ENCODE measurements around the gene C1orf35.
A peak's percentile ranks its signal among the peaks of the same experiment; 100 is the strongest.
"Not testable (repeated sequence)": the region's sequence is repeated elsewhere in the genome, so short reads cannot be mapped to it uniquely, and the experiment has no call there.

C1orf35 gene

DNA sequence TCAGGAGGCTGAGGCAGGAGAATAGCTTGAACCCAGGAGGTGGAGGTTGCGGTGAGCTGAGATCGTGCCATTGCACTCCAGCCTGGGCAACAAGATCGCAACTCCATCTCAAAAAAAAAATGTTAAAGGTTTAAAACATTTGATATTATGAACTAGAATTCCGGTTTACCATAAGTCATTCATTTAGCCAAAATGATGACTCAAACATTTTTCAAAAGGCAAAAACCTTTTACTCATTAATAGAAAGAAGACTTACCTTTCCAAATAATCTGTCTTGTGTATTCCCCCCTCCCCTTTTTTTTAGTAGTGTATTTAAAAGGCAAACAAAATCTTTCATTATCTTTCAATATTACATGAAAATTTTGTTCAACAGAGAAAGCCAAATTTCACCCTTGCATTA is 14.2 kb upstream of the C1orf35 start:
- H3K27ac ChIP-seq (ENCODE audit: low read length) = no peak overlapping the region
- H3K4me1 ChIP-seq (ENCODE audit: control insufficient read depth, low read depth, low read length) = no peaks in the 10 kb centered on the region
- H3K9me3 ChIP-seq (ENCODE audit: control insufficient read depth, low read depth, low read length) = peaks cover 11% of the 10 kb centered on the region
- H3K4me3 ChIP-seq (ENCODE audit: low read length) = no peak overlapping the region
- no peak overlapping the region for H3K9ac ChIP-seq (ENCODE audit: low read length)
- no peaks in the 10 kb centered on the region for H3K36me3 ChIP-seq (ENCODE audit: control insufficient read depth, low read depth, low read length)
- H3K27me3 ChIP-seq (ENCODE audit: control insufficient read depth, insufficient read depth, low read length) = no peaks in the 10 kb centered on the region

DNA sequence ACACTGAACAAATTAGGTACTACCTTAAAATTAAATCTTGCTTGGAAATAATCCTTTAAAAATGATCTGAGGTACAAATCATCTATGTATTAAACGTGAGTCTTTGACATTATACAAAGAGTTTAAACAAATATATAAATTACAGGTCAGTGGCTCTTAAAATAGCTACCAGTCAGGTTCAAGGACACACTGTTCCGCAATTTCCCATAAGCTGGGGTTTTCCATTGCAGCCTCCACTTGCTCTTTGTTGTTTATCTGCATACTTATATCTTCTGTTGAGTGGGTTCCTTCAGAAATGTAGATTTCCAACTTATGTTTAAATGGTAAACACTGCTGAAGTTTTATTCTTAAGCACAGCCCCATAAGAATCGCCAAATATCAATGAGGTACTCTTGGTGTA is 11.7 kb upstream of the C1orf35 start:
- Histone ChIP-seq H3K4me1 (ENCODE audit: control insufficient read depth, low read depth, low read length) (no peaks in the 10 kb centered on the region), H3K27ac (ENCODE audit: low read length) (no peak overlapping the region), H3K27me3 (ENCODE audit: control insufficient read depth, insufficient read depth, low read length) (peaks cover 5% of the 10 kb centered on the region), H3K9ac (ENCODE audit: low read length) (no peak overlapping the region), H3K36me3 (ENCODE audit: control insufficient read depth, low read depth, low read length) (no peaks in the 10 kb centered on the region), H3K9me3 (ENCODE audit: control insufficient read depth, low read depth, low read length) (peaks cover 11% of the 10 kb centered on the region), H3K4me3 (ENCODE audit: low read length) (no peak overlapping the region)

DNA sequence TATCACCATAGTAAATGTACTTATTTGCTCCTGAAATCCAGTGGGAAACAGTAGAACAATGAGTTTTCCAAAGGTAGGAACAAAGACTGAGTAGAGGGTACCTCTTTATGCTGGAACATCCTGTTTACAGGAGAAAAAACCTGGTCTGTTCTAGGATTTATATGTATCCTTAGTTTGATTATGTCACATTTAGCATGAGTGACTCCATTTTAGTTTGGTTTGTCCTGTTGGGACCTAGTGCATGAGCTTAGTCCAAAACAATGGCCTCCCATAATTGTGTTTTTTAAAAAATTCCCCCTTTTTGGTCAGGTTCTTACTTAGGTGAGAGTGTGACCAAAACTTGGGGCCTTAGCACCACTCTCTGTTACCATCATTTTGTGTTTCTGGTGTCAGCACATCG is 9.5 kb upstream of the C1orf35 start:
- Histone ChIP-seq H3K27ac (ENCODE audit: low read length) (no peak overlapping the region), H3K9ac (ENCODE audit: low read length) (no peak overlapping the region), H3K9me3 (ENCODE audit: control insufficient read depth, low read depth, low read length) (peaks cover 4% of the 10 kb centered on the region), H3K4me1 (ENCODE audit: control insufficient read depth, low read depth, low read length) (no peaks in the 10 kb centered on the region), H3K4me3 (ENCODE audit: low read length) (no peak overlapping the region), H3K27me3 (ENCODE audit: control insufficient read depth, insufficient read depth, low read length) (peaks cover 8% of the 10 kb centered on the region), H3K36me3 (ENCODE audit: control insufficient read depth, low read depth, low read length) (no peaks in the 10 kb centered on the region)

DNA sequence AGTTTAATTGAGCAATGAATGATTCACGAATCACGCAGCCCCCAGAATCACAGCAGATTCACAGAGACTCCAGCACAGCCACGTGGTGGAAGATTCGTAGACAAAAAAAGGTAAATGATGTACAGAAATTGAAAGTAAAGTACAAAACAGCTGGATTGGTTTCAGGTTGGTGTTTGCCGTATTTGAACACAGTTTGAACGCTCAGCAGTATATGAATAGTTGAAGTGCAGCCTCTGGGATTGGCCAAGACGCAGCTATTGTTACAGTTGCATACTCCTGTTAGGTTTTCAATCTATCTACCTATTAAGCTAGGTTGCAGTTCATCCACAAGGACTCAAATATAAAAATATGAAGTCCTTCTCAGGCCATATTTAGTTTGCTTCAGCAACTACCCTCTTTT is 9.0 kb upstream of the C1orf35 start:
- H3K4me1 ChIP-seq (ENCODE audit: control insufficient read depth, low read depth, low read length) = no peaks in the 10 kb centered on the region
- peaks cover 8% of the 10 kb centered on the region for H3K27me3 ChIP-seq (ENCODE audit: control insufficient read depth, insufficient read depth, low read length)
- H3K4me3 ChIP-seq (ENCODE audit: low read length) = no peak overlapping the region

DNA sequence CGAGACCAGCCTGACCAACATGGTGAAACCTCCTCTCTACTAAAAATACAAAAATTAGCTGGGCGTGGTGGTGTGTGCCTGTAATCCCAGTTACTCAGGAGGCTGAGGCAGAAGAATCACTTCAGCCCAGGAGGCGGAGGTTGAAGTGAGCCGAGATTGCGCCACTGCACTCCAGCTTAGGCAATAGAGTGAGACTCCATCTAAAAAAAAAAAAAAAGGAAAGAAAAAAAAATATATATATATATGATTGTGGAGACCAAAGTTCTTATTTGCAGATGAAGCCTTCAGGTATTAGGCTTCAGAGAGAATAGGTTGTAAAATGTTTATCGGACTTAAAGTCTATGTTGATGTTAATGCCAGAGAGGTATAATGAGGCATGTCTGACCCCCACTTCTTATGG is 8.2 kb upstream of the C1orf35 start:
- not testable (repeated sequence) for H3K27ac ChIP-seq (ENCODE audit: low read length); H3K4me1 ChIP-seq (ENCODE audit: control insufficient read depth, low read depth, low read length); H3K4me3 ChIP-seq (ENCODE audit: low read length); H3K27me3 ChIP-seq (ENCODE audit: control insufficient read depth, insufficient read depth, low read length); H3K9ac ChIP-seq (ENCODE audit: low read length); H3K9me3 ChIP-seq (ENCODE audit: control insufficient read depth, low read depth, low read length)
- H3K36me3 ChIP-seq (ENCODE audit: control insufficient read depth, low read depth, low read length) = peaks cover 12% of the 10 kb centered on the region

More for the DNA sequence above, 9.0 kb upstream of the C1orf35 start:
- H3K36me3 ChIP-seq (ENCODE audit: control insufficient read depth, low read depth, low read length) = peaks cover 3% of the 10 kb centered on the region
- no peak overlapping the region for H3K27ac ChIP-seq (ENCODE audit: low read length)
- no peaks in the 10 kb centered on the region for H3K9me3 ChIP-seq (ENCODE audit: control insufficient read depth, low read depth, low read length)
- no peak overlapping the region for H3K9ac ChIP-seq (ENCODE audit: low read length)

DNA sequence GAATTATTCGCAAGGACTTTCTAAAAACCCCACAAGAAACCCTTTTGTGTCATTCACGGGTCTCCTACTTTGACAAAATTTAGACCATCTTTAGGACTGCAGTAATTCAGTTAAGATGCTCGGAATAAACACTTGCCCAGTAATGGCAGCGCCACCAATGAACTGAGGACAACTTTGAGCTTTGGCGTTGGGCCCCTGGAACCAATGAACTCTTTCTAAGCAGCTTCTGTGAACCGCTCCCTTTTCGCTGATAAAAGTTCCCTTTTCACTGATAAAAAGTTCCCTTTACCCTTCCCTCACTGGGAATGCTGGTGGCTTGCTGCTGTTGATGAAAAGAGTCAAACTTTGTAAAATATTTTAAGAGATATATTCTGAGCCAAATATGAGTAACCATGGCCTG is 7.4 kb upstream of the C1orf35 start:
- H3K36me3 ChIP-seq (ENCODE audit: control insufficient read depth, low read depth, low read length) = peaks cover 19% of the 10 kb centered on the region
- no peak overlapping the region for H3K9ac ChIP-seq (ENCODE audit: low read length)
- H3K27ac ChIP-seq (ENCODE audit: low read length) = no peak overlapping the region
- no peak overlapping the region for H3K4me3 ChIP-seq (ENCODE audit: low read length)
- no peaks in the 10 kb centered on the region for H3K4me1 ChIP-seq (ENCODE audit: control insufficient read depth, low read depth, low read length)
- H3K27me3 ChIP-seq (ENCODE audit: control insufficient read depth, insufficient read depth, low read length) = peaks cover 8% of the 10 kb centered on the region
- H3K9me3 ChIP-seq (ENCODE audit: control insufficient read depth, low read depth, low read length) = no peaks in the 10 kb centered on the region

DNA sequence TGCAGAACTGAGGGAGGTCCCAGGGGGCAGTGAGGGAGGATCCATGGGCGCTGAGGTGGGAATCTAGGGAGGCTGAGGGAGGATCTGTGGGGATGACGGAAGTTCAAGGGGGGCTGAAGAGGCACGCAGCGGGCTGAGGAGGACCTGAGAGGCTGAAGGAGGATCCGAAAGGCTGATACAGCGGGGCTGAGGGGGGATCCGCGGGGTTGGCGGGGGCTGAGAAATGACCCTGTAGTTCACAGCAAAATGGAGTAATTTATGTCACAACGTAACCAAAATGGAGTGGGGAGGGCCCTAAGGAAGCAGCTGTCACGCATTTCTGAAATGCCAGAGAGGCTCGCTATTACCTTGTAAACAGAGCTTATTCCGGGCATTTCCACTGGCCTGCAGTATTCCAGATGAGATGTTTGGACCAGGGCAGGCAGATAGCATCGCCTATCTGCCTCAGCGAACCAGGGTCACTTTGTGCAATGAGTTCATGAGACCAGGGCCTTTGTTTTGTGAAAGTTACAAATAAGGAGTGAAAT is 6.9 kb upstream of the C1orf35 start:
- H3K27ac ChIP-seq (ENCODE audit: low read length) = no peak overlapping the region
- peaks cover 19% of the 10 kb centered on the region for H3K36me3 ChIP-seq (ENCODE audit: control insufficient read depth, low read depth, low read length)
- no peaks in the 10 kb centered on the region for H3K4me1 ChIP-seq (ENCODE audit: control insufficient read depth, low read depth, low read length)
- peaks cover 8% of the 10 kb centered on the region for H3K27me3 ChIP-seq (ENCODE audit: control insufficient read depth, insufficient read depth, low read length)
- peak overlapping the region; percentile 56 for H3K9ac ChIP-seq (ENCODE audit: low read length)
- peak overlapping the region; percentile 85 for H3K4me3 ChIP-seq (ENCODE audit: low read length)
- H3K9me3 ChIP-seq (ENCODE audit: control insufficient read depth, low read depth, low read length) = no peaks in the 10 kb centered on the region

DNA sequence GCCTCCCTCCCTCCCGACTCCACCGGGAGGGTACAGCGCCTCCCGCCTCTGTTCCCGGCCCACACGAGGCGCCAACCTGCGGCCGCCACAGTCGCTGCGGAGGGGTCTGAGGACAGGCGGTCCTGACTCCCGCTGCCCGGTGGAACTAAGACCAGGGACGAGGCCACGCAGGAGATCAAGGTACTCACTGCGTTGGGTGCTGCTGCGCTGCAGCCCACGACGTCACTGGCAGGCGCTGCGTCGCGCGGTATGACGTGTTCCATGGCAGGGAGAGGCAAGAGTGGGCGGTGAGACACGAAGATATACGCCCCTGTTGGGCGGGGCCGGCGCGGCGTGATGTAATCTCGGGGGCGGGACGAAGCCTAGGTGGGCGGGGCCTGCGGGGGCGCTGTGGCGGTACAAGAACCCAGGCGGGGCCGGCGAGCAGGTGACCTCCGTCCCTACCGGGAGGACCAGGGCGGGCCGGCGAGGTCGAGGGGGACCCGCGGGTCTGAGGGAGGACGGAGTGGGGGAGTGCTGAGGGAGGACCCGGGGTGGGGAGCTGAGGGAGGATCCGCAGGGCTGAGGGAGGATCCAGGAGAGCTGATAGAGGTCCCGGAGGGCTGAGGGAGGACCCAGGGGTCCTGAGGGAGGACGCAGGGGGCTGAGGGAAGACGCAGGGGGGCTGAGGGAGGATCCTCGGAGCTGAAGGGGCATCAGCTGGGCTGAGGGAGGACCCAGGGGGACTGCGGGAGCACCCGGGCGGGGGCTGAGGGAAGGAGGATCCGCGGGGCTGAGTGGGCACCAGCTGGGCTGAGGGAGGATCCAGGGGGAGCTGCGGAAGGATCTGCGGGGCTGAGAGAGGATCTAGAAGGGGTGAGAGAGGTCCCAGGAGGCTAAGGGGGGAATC is 6.2 kb upstream of the C1orf35 start, which contains the start of gene MRPL55:
Gene MRPL55 (minus strand): TSS at position 227 of the 889 bp plus-strand sequence. CDS start 1,039 bp downstream, outside the sequence.
- H3K4me1 ChIP-seq (ENCODE audit: control insufficient read depth, low read depth, low read length) = no peaks in the 10 kb centered on the region
- peaks cover 19% of the 10 kb centered on the region for H3K36me3 ChIP-seq (ENCODE audit: control insufficient read depth, low read depth, low read length)
- no peaks in the 10 kb centered on the region for H3K9me3 ChIP-seq (ENCODE audit: control insufficient read depth, low read depth, low read length)
- H3K9ac ChIP-seq (ENCODE audit: low read length) = peak within 1 kb of the TSS; percentile 85
- peaks cover 8% of the 10 kb centered on the region for H3K27me3 ChIP-seq (ENCODE audit: control insufficient read depth, insufficient read depth, low read length)
- peak within 1 kb of the TSS; percentile 42 for H3K27ac ChIP-seq (ENCODE audit: low read length)
- peak within 1 kb of the TSS; percentile 85 for H3K4me3 ChIP-seq (ENCODE audit: low read length)

DNA sequence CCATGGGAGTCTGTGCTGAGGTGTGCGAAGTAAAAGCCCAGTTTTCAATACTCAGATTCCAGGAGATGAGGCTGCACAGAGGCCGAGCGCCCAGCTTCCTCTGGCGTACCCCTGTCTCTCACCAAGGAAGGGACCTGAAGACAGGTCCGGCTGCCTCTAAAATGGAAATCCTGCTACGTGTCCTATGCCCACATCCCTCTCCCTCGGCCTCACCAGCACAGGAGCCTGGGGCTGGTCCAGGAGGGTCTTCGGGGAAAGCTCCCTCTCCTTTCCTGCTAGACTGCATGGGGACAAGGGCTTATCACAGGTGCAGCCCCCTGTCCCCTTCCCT is 5.6 kb upstream of the C1orf35 start:
- Histone ChIP-seq H3K9ac (ENCODE audit: low read length) (peak overlapping the region; percentile 85), H3K27ac (ENCODE audit: low read length) (peak overlapping the region; percentile 42), H3K9me3 (ENCODE audit: control insufficient read depth, low read depth, low read length) (no peaks in the 10 kb centered on the region), H3K27me3 (ENCODE audit: control insufficient read depth, insufficient read depth, low read length) (peaks cover 8% of the 10 kb centered on the region), H3K36me3 (ENCODE audit: control insufficient read depth, low read depth, low read length) (peaks cover 19% of the 10 kb centered on the region), H3K4me3 (ENCODE audit: low read length) (peak overlapping the region; percentile 85), H3K4me1 (ENCODE audit: control insufficient read depth, low read depth, low read length) (no peaks in the 10 kb centered on the region)

DNA sequence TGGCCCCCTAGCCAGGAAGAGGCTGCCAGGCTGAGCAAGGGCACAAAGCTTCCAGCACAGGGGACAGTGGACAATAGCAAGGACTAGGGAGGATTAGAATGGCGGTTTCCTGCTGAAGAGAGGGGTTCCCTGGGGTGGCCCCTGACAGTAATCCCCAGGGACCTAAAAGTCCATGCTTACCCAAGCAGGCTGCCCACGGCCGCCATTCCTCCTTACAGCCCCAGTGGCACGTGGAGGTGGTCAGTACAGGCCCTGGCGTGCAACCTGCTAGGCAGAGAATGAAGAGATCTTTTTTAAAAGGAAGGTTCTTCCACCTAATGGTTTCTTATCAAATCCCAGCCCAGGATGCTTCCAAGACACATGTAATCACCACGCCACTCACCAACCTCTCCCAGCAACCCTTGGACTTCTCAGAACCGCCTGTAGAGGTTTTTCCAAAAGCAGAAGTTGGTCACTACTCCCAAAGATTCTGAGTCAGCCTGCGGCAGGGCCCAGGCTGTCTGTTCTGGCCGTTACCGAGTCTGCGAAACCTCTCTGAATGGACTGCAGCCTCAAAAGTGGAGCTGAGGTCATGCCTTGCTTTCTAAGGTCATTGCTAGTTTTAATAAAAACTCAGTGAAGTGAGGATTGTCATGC is 5.0 kb upstream of the C1orf35 start:
- H3K4me3 ChIP-seq (ENCODE audit: low read length) = peak overlapping the region; percentile 85
- peaks cover 19% of the 10 kb centered on the region for H3K36me3 ChIP-seq (ENCODE audit: control insufficient read depth, low read depth, low read length)
- peak overlapping the region; percentile 85 for H3K9ac ChIP-seq (ENCODE audit: low read length)
- peaks cover 8% of the 10 kb centered on the region for H3K27me3 ChIP-seq (ENCODE audit: control insufficient read depth, insufficient read depth, low read length)
- no peaks in the 10 kb centered on the region for H3K9me3 ChIP-seq (ENCODE audit: control insufficient read depth, low read depth, low read length)
- no peak overlapping the region for H3K27ac ChIP-seq (ENCODE audit: low read length)
- H3K4me1 ChIP-seq (ENCODE audit: control insufficient read depth, low read depth, low read length) = no peaks in the 10 kb centered on the region

DNA sequence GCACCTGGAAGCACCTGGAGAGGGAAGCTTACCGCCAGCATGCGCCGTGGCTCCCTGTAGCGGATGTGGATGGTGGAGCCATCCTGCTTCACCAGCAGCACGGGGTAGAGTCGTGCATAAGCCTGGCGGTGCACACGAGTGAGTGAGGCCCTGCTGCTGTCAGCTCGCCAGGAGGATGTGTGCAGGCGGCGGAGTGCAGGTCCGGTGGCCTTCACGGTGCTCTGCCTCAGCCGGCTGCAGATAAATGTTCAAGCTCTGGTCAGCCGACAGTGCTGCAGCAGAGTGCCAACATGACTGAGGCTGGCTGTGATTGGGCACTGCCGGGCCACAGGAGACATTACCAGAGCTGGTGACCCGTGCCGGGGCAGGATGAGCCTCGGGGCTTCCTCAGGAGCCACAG is 4.5 kb upstream of the C1orf35 start:
- H3K4me1 ChIP-seq (ENCODE audit: control insufficient read depth, low read depth, low read length) = no peaks in the 10 kb centered on the region
- no peak overlapping the region for H3K4me3 ChIP-seq (ENCODE audit: low read length)
- H3K27me3 ChIP-seq (ENCODE audit: control insufficient read depth, insufficient read depth, low read length) = peaks cover 8% of the 10 kb centered on the region
- peaks cover 19% of the 10 kb centered on the region for H3K36me3 ChIP-seq (ENCODE audit: control insufficient read depth, low read depth, low read length)
- no peak overlapping the region for H3K27ac ChIP-seq (ENCODE audit: low read length)
- H3K9me3 ChIP-seq (ENCODE audit: control insufficient read depth, low read depth, low read length) = no peaks in the 10 kb centered on the region
- no peak overlapping the region for H3K9ac ChIP-seq (ENCODE audit: low read length)

DNA sequence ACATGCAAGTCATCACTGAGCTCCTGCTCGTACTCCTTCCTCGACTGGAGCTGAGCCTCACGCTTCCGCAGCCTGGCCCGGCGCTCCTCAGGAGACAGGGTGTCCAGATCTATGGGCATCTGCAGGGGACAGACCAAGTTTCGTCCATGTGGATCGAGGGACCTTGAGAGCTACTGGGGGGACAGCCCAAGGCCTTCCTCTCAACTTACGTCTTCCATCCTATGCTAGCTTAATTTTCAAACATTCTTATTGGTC is 3.6 kb upstream of the C1orf35 start:
- no peak overlapping the region for H3K9ac ChIP-seq (ENCODE audit: low read length)
- H3K27me3 ChIP-seq (ENCODE audit: control insufficient read depth, insufficient read depth, low read length) = peaks cover 8% of the 10 kb centered on the region
- no peaks in the 10 kb centered on the region for H3K4me1 ChIP-seq (ENCODE audit: control insufficient read depth, low read depth, low read length)
- H3K9me3 ChIP-seq (ENCODE audit: control insufficient read depth, low read depth, low read length) = no peaks in the 10 kb centered on the region
- H3K36me3 ChIP-seq (ENCODE audit: control insufficient read depth, low read depth, low read length) = peaks cover 19% of the 10 kb centered on the region
- H3K27ac ChIP-seq (ENCODE audit: low read length) = no peak overlapping the region
- no peak overlapping the region for H3K4me3 ChIP-seq (ENCODE audit: low read length)
